MM.1S (cell line): ENCODE results near the gene BTBD9.

ENCODE experiments used
- DNase-seq: peaks from one replicate; pipeline ENCODE4 v3.0.0-alpha.2; 2015
- H2AFZ ChIP-seq: fragments of 300-600 bp; sonication (generic); 2 replicates; pipeline ENCODE4 v1.6.0; 2016; ENCODE audit warnings: antibody characterized with exemption, low read length
- H3F3A ChIP-seq: fragments of 300-600 bp; sonication (generic); 2 replicates; pipeline ENCODE4 v1.6.1; 2016; ENCODE audit warnings: mild to moderate bottlenecking, antibody characterized with exemption, low read length, moderate library complexity, mixed read lengths; ENCODE audit not compliant: insufficient read depth
- H3K27ac ChIP-seq: fragments of 300-600 bp; sonication (generic); 2 replicates; pipeline ENCODE4 v1.5.1; 2016; ENCODE audit warnings: mild to moderate bottlenecking, low read length
- H3K27me3 ChIP-seq: fragments of 300-600 bp; sonication (generic); replicated peaks from 2 replicates; pipeline ENCODE4 v1.6.0; 2016; ENCODE audit warnings: low read length; ENCODE audit not compliant: insufficient read depth
- H3K36me3 ChIP-seq: fragments of 300-600 bp; sonication (generic); replicated peaks from 2 replicates; pipeline ENCODE4 v1.6.1; 2016; ENCODE audit warnings: mild to moderate bottlenecking, low read length, mixed read lengths; ENCODE audit not compliant: insufficient read depth
- H3K4me1 ChIP-seq: fragments of 300-600 bp; sonication (generic); 2 replicates; pipeline ENCODE4 v1.6.1; 2016; ENCODE audit warnings: low read length, mixed read lengths
- H3K4me2 ChIP-seq: fragments of 300-600 bp; sonication (generic); 2 replicates; pipeline ENCODE4 v1.6.0; 2016; ENCODE audit warnings: low read depth, low read length
- H3K4me3 ChIP-seq: fragments of 300-600 bp; sonication (generic); 2 replicates; pipeline ENCODE4 v1.5.1; 2016; ENCODE audit warnings: low read length, mixed read lengths
- H3K79me2 ChIP-seq: fragments of 300-600 bp; sonication (generic); 2 replicates; pipeline ENCODE4 v1.6.1; 2016; ENCODE audit warnings: mixed run types, low read length, mixed read lengths
- H3K9ac ChIP-seq: fragments of 300-600 bp; sonication (generic); 2 replicates; pipeline ENCODE4 v1.6.1; 2016; ENCODE audit warnings: low read length, mixed read lengths
- H3K9me2 ChIP-seq: fragments of 300-600 bp; sonication (generic); replicated peaks from 2 replicates; pipeline ENCODE4 v1.6.1; 2016; ENCODE audit warnings: mild to moderate bottlenecking, low read length, mixed read lengths; ENCODE audit not compliant: insufficient read depth
- H3K9me3 ChIP-seq: fragments of 300-600 bp; sonication (generic); replicated peaks from 2 replicates; pipeline ENCODE4 v1.6.1; 2016; ENCODE audit warnings: mild to moderate bottlenecking, low read length, mixed read lengths; ENCODE audit not compliant: insufficient read depth
- H4K20me1 ChIP-seq: fragments of 300-600 bp; sonication (generic); 2 replicates; pipeline ENCODE4 v1.6.1; 2016; ENCODE audit warnings: mild to moderate bottlenecking, low read length, moderate library complexity, mixed read lengths; ENCODE audit not compliant: insufficient read depth
- CTCF ChIP-seq: fragments of 300-600 bp; sonication (generic); IDR thresholded peaks from 2 replicates; pipeline ENCODE4 v1.5.1; 2016; ENCODE audit warnings: antibody characterized with exemption, low read length, mixed read lengths
- EZH2 ChIP-seq: fragments of 300-600 bp; sonication (generic); optimal IDR thresholded peaks from 2 replicates; pipeline ENCODE3; 2017; ENCODE audit warnings: low read depth, mild to moderate bottlenecking, antibody characterized with exemption, low read length, mixed read lengths
- EZH2phosphoT487 ChIP-seq: fragments of 300-600 bp; sonication (generic); IDR thresholded peaks from 2 replicates; pipeline ENCODE4 v1.6.1; 2018; ENCODE audit warnings: antibody characterized with exemption, low read length

Gene BTBD9

GRCh38 chr6:38262609-38263008 lies 377.1 kb downstream of the BTBD9 start:
- Histone ChIP-seq H3K27ac (no peak overlapping the region), H3K9me2 (no peaks in the 10 kb centered on the region), H3K4me1 (no peaks in the 10 kb centered on the region), H3K27me3 (no peaks in the 10 kb centered on the region), H2AFZ (no peak overlapping the region), H3K79me2 (no peaks in the 10 kb centered on the region), H3F3A (no peaks in the 10 kb centered on the region), H3K4me3 (no peak overlapping the region), H4K20me1 (no peaks in the 10 kb centered on the region), H3K9ac (no peak overlapping the region), H3K4me2 (no peak overlapping the region), H3K9me3 (no peaks in the 10 kb centered on the region), H3K36me3 (no peaks in the 10 kb centered on the region)
- no peak for TF ChIP-seq EZH2
- no peak for TF ChIP-seq EZH2phosphoT487
- no peak for TF ChIP-seq CTCF
- DNase-seq, result no peak

- H3K79me2 ChIP-seq, result no peaks in the 10 kb centered on the region
- no peak overlapping the region for H3K4me2 ChIP-seq
- no peaks in the 10 kb centered on the region for H3K27me3 ChIP-seq
- no peaks in the 10 kb centered on the region for H3K4me1 ChIP-seq
- no peaks in the 10 kb centered on the region for H3F3A ChIP-seq
- H3K27ac ChIP-seq, result no peak overlapping the region
- no peaks in the 10 kb centered on the region for H3K9me2 ChIP-seq
- no peak for TF ChIP-seq EZH2
- TF ChIP-seq EZH2phosphoT487, result no peak
- no peak for TF ChIP-seq CTCF
- H3K9ac ChIP-seq, result no peak overlapping the region
- no peak overlapping the region for H3K4me3 ChIP-seq
- H3K36me3 ChIP-seq, result no peaks in the 10 kb centered on the region
- H3K9me3 ChIP-seq, result no peaks in the 10 kb centered on the region
- no peak for DNase-seq
- no peaks in the 10 kb centered on the region for H4K20me1 ChIP-seq
- H2AFZ ChIP-seq, result no peak overlapping the region
Observed at GRCh38 chr6:38262026-38262425, 377.7 kb downstream of the BTBD9 start.

GRCh38 chr6:38261626-38262025 lies 378.1 kb downstream of the BTBD9 start:
- Histone ChIP-seq H3K9me3 (no peaks in the 10 kb centered on the region), H3K36me3 (no peaks in the 10 kb centered on the region), H3F3A (no peaks in the 10 kb centered on the region), H4K20me1 (no peaks in the 10 kb centered on the region), H3K9me2 (no peaks in the 10 kb centered on the region), H3K4me3 (no peak overlapping the region), H3K9ac (no peak overlapping the region), H3K4me1 (no peaks in the 10 kb centered on the region), H3K27me3 (no peaks in the 10 kb centered on the region), H3K4me2 (no peak overlapping the region), H2AFZ (no peak overlapping the region), H3K27ac (no peak overlapping the region), H3K79me2 (no peaks in the 10 kb centered on the region)
- DNase-seq, result no peak
- TF ChIP-seq EZH2, result no peak
- no peak for TF ChIP-seq EZH2phosphoT487
- no peak for TF ChIP-seq CTCF
